Measurements from ENCODE around the gene COQ3.
"Not testable (repeated sequence)": the region's sequence is repeated elsewhere in the genome, so short reads cannot be mapped to it uniquely, and the experiment has no call there.

COQ3 gene

DNA sequence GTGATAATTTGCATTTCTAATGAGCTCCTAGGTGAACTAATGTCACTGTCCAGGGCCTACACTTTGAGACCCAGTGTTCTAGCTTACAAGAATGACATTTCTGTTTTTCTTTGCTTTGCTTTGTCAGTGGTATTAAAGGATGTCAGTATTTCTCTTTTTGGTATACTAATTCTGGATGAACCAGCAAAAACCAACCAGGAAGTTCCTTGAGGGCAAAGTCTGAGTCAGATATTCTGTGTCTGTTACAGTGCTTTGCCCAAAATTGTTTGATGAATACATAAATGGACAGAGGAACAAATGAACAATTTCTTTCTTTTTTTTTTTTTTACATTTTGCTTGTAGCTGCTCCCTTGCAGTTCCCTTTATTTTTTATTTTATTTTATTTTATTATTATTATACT is 15.4 kb downstream of the COQ3 start:
- no peak for DNase-seq

DNA sequence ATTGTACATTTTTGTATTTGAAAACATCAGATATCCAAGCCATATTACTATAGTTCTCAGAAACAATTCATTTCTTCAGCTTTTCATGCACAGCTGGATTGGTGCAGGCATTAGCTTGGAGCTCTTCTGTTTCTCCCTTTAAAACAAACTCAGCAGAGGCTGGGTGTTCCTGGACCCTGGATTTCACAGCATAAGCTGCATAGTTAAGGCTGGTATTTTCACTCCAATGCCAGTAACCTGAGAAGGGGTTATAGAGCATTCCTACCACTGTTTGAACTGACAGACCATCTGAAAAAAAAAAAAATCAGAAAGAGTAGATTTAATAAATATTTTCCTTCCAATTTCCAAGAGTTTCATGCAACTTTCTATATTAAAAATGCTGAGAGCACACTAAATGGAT is 24.5 kb downstream of the COQ3 start:
- DNase-seq, result no peak

DNA sequence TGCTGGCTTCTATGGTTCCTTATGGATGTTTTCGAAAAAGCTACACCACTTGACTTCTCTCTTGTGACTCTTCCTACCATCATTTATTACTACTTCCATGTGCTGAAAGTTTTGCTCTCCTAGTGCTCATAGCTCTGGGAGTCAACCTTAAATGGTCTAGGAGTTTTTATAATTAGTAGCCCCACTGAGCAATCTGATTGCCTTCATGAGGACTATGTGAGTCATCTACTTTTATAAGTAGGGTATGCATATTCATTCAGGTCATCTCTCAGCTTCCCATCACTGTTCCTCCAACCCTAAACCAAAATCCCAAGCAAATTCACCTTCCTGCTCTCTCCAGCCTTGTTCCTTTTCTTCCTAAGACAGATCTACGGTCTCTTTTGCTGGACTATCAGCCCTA is 27.1 kb downstream of the COQ3 start:
- no peak for DNase-seq

- no peak for DNase-seq
Observed at GRCh38 chr6:99364026-99364425, 30.0 kb downstream of the COQ3 start.

DNA sequence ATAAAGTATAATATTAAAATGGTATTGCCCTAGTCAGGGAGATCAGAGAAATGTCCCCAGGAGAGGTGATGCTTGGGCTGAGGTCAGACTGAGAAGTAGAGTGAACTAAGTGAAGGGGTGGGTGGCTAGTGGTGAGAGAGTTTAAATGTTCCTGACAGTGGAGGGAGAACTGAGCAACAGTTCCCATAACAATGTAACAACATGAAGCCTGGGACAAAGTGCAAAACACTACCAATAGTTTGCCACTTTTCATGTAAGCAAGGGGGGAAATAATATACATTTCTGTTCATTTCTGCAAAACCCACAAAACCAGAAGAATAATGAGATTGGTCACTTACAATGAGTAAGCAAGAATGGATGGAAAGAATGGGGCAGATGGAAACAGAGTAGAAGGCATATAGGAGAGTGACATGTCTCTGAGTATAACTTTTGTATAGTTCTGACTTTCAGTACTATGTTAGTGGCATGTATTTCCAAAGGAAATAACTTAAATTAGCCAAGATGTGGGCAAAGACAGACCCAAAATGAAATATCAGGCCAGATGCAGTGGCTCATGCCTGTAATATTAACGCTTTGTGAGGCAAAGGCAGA is 31.2 kb downstream of the COQ3 start:
- DNase-seq, result no peak

- no peak for DNase-seq
Observed at GRCh38 chr6:99359800-99360199, 34.2 kb downstream of the COQ3 start.

DNA sequence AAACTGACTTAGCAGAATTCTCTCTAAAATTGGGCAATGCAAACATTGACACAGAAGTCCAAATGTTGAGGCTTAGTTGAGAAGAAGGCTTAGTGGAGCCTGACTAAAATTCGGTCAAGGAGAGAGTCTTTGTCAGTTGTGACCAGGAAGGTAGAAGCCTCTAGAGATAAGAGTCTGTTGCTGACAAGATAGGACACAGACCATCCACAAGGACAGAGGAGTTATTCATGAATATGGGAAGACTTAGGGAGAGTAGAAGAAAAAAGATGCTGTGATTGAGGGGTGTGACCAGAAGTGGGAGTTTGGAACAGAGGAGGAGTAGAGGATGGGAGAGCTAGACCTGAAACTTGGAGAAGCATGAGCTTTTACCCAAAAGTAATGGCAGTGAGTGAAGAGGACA is 37.4 kb downstream of the COQ3 start:
- DNase-seq, result no peak

DNA sequence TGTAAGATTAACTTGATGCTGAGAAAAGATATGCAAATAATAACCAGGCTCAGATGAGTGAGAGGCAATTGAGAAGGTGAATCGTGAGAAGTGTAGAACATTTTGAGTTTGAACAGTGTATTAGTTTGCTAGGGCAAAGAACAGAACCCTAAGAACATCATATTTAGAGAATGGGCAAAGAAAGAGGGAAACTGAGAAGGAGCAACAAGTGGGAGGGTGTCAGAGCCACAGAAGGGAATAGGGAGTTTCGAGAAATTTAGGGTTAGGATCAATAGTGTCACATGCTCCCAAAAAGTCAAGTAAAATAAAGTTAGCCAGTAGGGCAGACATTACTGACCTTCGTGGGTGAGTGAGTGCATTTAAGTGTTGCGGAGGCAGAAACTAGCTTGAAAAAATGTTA is 39.0 kb downstream of the COQ3 start:
- DNase-seq, result no peak

- no peak for DNase-seq
Observed at GRCh38 chr6:99353126-99353525, 40.9 kb downstream of the COQ3 start.

- DNase-seq, result no peak
Observed at GRCh38 chr6:99350573-99350972, 43.4 kb downstream of the COQ3 start.

DNA sequence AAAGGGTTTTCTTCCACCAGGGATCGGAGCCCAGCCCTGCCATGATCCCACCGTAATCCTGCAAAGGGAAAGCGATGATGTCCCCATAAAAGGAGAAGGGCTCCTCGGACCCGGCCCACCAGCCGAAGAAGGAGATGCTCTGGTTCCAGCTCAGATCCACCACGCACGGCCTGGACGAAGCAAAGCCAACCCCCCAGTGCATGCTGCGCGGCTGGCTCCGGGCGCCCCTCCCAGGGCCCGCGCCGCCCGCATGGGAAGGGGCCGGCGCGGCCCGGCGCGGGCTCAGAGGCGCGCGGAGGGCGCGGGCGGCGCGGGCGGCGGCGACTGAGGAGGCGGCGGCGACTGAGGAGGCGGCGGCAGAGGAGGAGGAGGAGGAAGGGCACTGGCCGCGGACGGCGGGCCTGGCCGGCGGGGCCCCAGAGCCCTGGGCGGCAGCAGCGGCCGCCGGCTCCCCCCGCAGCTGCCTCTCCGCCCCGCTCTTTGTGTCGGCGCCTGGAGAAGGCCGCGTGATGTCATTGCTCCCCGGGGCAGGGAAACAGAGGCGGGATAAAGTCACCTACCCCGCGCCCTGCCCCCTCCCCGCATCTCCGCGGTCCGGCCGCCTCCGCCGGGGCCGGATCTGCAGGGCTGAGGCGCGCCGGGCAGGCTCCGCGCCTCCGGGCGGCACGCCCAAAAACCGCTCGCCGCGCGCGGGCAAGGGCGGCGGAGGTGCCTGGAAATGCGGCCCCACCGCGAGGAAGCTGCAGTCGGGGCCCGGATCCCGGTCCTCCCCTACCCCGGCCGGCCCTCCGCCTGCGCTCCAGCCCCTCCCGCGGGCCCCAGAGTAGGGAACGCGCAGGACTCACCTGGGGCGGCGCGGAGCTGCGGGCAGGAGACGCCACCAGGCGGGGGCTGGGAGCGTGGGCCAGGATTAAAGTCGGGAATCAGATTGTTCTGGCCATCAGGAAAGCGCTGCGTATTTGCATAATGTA is 44.5 kb downstream of the COQ3 start, which contains the start of gene FAXC:
FAXC (minus strand) TSS at position 504 of the 971 bp plus-strand sequence; CDS start at position 202, 302 bp downstream.
- peak; percentile 49 for DNase-seq

- peak; percentile 45 for DNase-seq
Observed at GRCh38 chr6:99348288-99349170, 45.5 kb downstream of the COQ3 start.

DNA sequence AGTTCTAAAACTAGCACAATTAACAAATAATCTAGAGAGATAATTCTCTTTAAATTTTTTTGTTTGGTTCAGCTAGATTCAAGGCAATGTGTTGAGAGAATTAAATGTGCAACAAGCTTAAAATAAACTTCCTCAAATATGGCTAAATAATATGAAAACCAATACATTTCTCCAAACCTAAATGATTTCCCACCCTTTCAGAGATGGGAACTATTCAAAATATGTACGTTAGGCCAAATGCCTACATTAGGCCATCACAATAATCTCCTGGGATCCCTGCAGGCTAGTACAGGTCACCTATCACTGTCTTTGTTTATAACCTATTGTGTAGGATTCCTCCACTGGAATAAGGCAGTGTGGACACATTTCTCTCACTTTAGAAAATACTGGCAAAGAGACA is 46.2 kb downstream of the COQ3 start:
- DNase-seq, result no peak

- no peak for DNase-seq
Observed at GRCh38 chr6:99346595-99346994, 47.4 kb downstream of the COQ3 start.

- DNase-seq, result no peak
Observed at GRCh38 chr6:99345164-99345563, 48.8 kb downstream of the COQ3 start.

- no peak for DNase-seq
Observed at GRCh38 chr6:99344289-99344688, 49.7 kb downstream of the COQ3 start.

DNA sequence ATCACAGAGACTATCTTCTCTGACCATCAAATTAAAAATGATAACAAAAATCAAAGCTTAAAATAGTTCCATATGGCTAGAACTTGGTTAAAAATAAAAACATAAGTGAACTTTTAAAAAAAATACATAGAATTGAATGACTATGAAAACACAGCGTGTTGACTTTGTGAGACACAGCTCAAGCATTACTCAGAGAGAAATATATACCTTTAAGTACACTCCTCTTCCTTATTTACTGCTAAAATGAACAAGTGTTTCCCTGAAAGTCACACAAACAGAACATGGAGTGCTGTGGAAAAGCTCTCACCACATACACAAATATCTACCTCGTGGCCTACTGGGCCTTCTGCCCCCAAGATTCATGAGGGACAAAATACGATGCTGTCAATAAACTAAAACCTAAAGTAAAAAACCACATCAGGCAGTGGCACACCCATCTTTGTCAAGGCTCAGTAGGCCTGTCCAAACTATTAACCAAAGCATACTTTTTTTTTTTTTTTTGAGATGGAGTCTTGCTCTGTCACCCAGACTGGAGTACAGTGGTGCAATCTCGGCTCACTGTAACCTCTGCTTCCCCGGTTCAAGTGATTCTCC is 52.0 kb downstream of the COQ3 start:
- DNase-seq, result no peak

- no peak for DNase-seq
Observed at GRCh38 chr6:99338188-99338587, 55.8 kb downstream of the COQ3 start.

- DNase-seq, result not testable (repeated sequence)
Observed at GRCh38 chr6:99335298-99335697, 58.7 kb downstream of the COQ3 start.

- peak; percentile 46 for DNase-seq
Observed at GRCh38 chr6:99334526-99335127, 59.4 kb downstream of the COQ3 start.

DNA sequence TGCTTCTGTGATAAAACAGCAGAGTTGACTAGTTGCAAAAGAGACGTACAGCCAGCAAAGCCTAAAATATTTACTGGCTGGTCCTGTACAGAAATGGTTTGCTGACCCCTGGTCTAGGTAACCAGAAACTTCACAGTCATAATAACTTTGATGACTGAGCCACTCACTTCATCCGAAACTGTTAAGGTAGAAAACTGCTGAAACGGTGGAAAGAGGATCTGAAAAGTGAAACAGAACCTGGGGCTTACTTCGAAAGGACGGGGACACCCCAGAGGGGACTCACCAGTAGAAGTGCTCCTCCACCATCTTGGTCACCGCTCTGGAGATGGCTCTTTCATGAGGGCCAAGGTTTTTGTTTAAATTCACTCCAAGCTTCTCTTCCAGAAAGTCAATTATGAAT is 60.9 kb downstream of the COQ3 start:
- DNase-seq, result no peak

DNA sequence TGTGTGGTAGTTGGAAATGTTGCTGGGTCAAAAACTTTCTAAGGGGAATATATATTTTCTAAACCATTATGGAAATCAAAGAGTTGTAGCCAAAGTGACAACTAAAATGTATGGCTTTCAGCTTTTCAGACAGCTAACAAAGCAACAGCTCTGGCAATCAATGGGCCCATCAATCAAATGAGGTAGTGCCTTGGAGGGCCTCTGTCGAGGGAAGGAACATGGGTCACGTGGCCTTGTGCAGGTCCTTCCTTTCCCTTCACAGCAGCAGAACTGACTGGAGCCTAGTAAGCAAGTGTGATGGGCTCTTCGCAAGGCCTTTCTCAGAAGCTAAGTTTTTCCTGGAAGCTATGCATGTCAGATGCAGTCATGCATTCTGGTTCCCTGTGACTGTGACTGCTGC is 62.5 kb downstream of the COQ3 start:
- no peak for DNase-seq

Measured in NCI-H748 treated with DMSO at 0.1 percent for 48 hours (cell line).